MCF 10A (cell line): ENCODE results near the gene TMEM263. TPM values are rescaled to one million over a fixed set of nuclear protein-coding genes. Genes with fewer than 3 reads are reported as not detected.

Source experiments
- BruUV-seq: library from RNA; stranded (reverse); fragments of 400-500 nt; replicated peaks from 2 replicates; lab custom pipeline; 2021; lab: Mats Ljungman, UMichigan
- CTCF ChIA-PET: fragments of 300-600 bp; sonication (Branson Sonifier 250); formaldehyde crosslinking; extraction: SDS; loops from one replicate; lab custom pipeline; 2021; ENCODE audit warnings: antibody characterized with exemption, inconsistent platforms; lab: Yijun Ruan, JAX
- POLR2A ChIA-PET: fragments of 300-600, 350-650 bp; sonication (Branson Sonifier 250); formaldehyde crosslinking; extraction: SDS; loops from one replicate; lab custom pipeline; 2020; ENCODE audit warnings: antibody characterized with exemption, inconsistent platforms; lab: Yijun Ruan, JAX
- DNase-seq: peaks from one replicate; pipeline ENCODE4 v3.0.0-alpha.2; 2018; ENCODE audit not compliant: unreplicated experiment
- H3K27ac Mint-ChIP-seq: one replicate; pipeline ENCODE4 v1.8.0; 2022; ENCODE audit warnings: mild to moderate bottlenecking, low read depth, mixed read lengths; ENCODE audit not compliant: unreplicated experiment
- H3K27me3 Mint-ChIP-seq: one replicate; pipeline ENCODE4 v1.8.0; 2022; ENCODE audit warnings: mixed read lengths; ENCODE audit not compliant: insufficient read depth, unreplicated experiment
- H3K36me3 Mint-ChIP-seq: one replicate; pipeline ENCODE4 v1.8.0; 2022; ENCODE audit warnings: mild to moderate bottlenecking, moderate library complexity, mixed read lengths; ENCODE audit not compliant: insufficient read depth, unreplicated experiment
- H3K4me1 Mint-ChIP-seq: one replicate; pipeline ENCODE4 v1.8.0; 2022; ENCODE audit warnings: mixed read lengths; ENCODE audit not compliant: insufficient read depth, unreplicated experiment
- H3K4me3 Mint-ChIP-seq: one replicate; pipeline ENCODE4 v1.8.0; 2022; ENCODE audit warnings: mild to moderate bottlenecking, moderate library complexity, mixed read lengths; ENCODE audit not compliant: unreplicated experiment
- H3K9me3 Mint-ChIP-seq: one replicate; pipeline ENCODE4 v1.8.0; 2022; ENCODE audit warnings: mixed read lengths; ENCODE audit not compliant: unreplicated experiment
- CTCF ChIP-seq: fragments of 200-600 bp; IDR thresholded peaks from one replicate; pipeline ENCODE4 v1.8.0; 2022; ENCODE audit warnings: antibody characterized with exemption, mild to moderate bottlenecking; ENCODE audit not compliant: unreplicated experiment
- intact Hi-C: fragments of 100-400 bp; cut with micrococcal nuclease; formaldehyde crosslinking; loops from 2 replicates; pipeline ENCODE4 v1.14.1; 2022
- total RNA-seq: library from RNA; stranded (reverse); gene quantifications from 2 replicates; pipeline ENCODE4 v1.2.3, GENCODE V29; 2022

TMEM263 gene
- total RNA-seq, 1 experiment from 2014 or later = 60.1 TPM

- H3K4me3 Mint-ChIP-seq = no peak overlapping the region
- CTCF ChIA-PET = interaction anchor here (0.5 to 0.8 kb wide), 4 partner anchors 10 to 942 kb away, joined by 3 to 5 read pairs (median 3); partner anchors contain the start of gene MTERF2
- BruUV-seq = no TSS peak
- H3K27me3 Mint-ChIP-seq = no peaks in the 10 kb centered on the region
- intact Hi-C loops = no loop called here
- TF ChIP-seq CTCF = no peak
- H3K4me1 Mint-ChIP-seq = peaks cover 20% of the 10 kb centered on the region
- H3K27ac Mint-ChIP-seq = no peak overlapping the region
- POLR2A ChIA-PET = interaction anchor here (0.6 to 2.8 kb wide), 5 partner anchors 9 to 20 kb away, joined by 3 to 13 read pairs (median 7); partner anchors contain the start of genes MTERF2 and TMEM263
- no peaks in the 10 kb centered on the region for H3K9me3 Mint-ChIP-seq
- peaks cover 14% of the 10 kb centered on the region for H3K36me3 Mint-ChIP-seq
- no peak for DNase-seq
These were observed 21.0 kb downstream of the TMEM263 start for GRCh38 chr12:106976668-106977067.

GRCh38 chr12:106978035-106978800, 22.5 kb downstream of the TMEM263 start:
- Mint-ChIP-seq H3K4me1 (peaks cover 20% of the 10 kb centered on the region), H3K27ac (no peak overlapping the region)

GRCh38 chr12:106980944-106981343, 25.2 kb downstream of the TMEM263 start:
- Mint-ChIP-seq H3K4me3 (no peak overlapping the region), H3K4me1 (peaks cover 32% of the 10 kb centered on the region), H3K36me3 (peaks cover 24% of the 10 kb centered on the region), H3K9me3 (no peaks in the 10 kb centered on the region), H3K27me3 (no peaks in the 10 kb centered on the region), H3K27ac (peak overlapping the region; percentile 33)
- intact Hi-C loops = no loop called here
- ChIA-PET CTCF (interaction anchor here (0.6 to 1.1 kb wide), 4 partner anchors 10 to 110 kb away, joined by 3 to 4 read pairs (median 4); no protein-coding TSS in a partner anchor), POLR2A (no interaction called here)
- no peak for TF ChIP-seq CTCF
- no TSS peak for BruUV-seq
- no peak for DNase-seq

More at GRCh38 chr12:106978035-106978800, 22.5 kb downstream of the TMEM263 start:
- peaks cover under 1% of the 10 kb centered on the region for H3K36me3 Mint-ChIP-seq
- H3K9me3 Mint-ChIP-seq = no peaks in the 10 kb centered on the region
- CTCF ChIA-PET = interaction anchor here (0.5 to 1.0 kb wide), 3 partner anchors 15 to 633 kb away, joined by 3 to 4 read pairs (median 3); no protein-coding TSS in a partner anchor
- no TSS peak for BruUV-seq
- intact Hi-C loops = no loop called here
- no peak for TF ChIP-seq CTCF
- POLR2A ChIA-PET = interaction anchor here (1.2 to 2.8 kb wide), 4 partner anchors 9 to 79 kb away, joined by 3 to 13 read pairs (median 7); partner anchors contain the start of genes MTERF2 and TMEM263
- H3K27me3 Mint-ChIP-seq = no peaks in the 10 kb centered on the region
- no peak overlapping the region for H3K4me3 Mint-ChIP-seq
- DNase-seq = peak; percentile 47

- no peak for TF ChIP-seq CTCF
- ChIA-PET POLR2A (interaction anchor here (0.8 kb wide), 1 partner anchor 24 kb away, joined by 3 read pairs; no protein-coding TSS in a partner anchor), CTCF (interaction anchor here (1.0 kb wide), 1 partner anchor 21 kb away, joined by 4 read pairs; no protein-coding TSS in a partner anchor)
- no peak for DNase-seq
- H3K36me3 Mint-ChIP-seq = peaks cover 26% of the 10 kb centered on the region
- BruUV-seq = no TSS peak
- no peak overlapping the region for H3K27ac Mint-ChIP-seq
- no peaks in the 10 kb centered on the region for H3K9me3 Mint-ChIP-seq
- H3K27me3 Mint-ChIP-seq = no peaks in the 10 kb centered on the region
- H3K4me1 Mint-ChIP-seq = peaks cover 27% of the 10 kb centered on the region
- intact Hi-C loops = no loop called here
- no peak overlapping the region for H3K4me3 Mint-ChIP-seq
These were observed 26.1 kb downstream of the TMEM263 start for GRCh38 chr12:106981788-106982187.
